Measurements from ENCODE around the gene EXOC4.

The EXOC4 gene

GRCh38 chr7:133530682-133531081, 277.8 kb downstream of the EXOC4 start:
- no peak for DNase-seq (ENCODE audit: low read depth in 1 of 2, low spot score in 1 of 2)

GRCh38 chr7:133534816-133535215, 281.9 kb downstream of the EXOC4 start:
- DNase-seq (ENCODE audit: low read depth in 1 of 2, low spot score in 1 of 2), result no peak

GRCh38 chr7:133535308-133535707, 282.4 kb downstream of the EXOC4 start:
- DNase-seq (ENCODE audit: low read depth in 1 of 2, low spot score in 1 of 2), result no peak

GRCh38 chr7:133536450-133536849, 283.6 kb downstream of the EXOC4 start:
- no peak for DNase-seq (ENCODE audit: low read depth in 1 of 2, low spot score in 1 of 2)

- no peak for DNase-seq (ENCODE audit: low read depth in 1 of 2, low spot score in 1 of 2)
These were observed 286.1 kb downstream of the EXOC4 start for GRCh38 chr7:133539016-133539415.

- DNase-seq (ENCODE audit: low read depth in 1 of 2, low spot score in 1 of 2), result no peak
These were observed 287.4 kb downstream of the EXOC4 start for GRCh38 chr7:133540096-133540860.

GRCh38 chr7:133542209-133542780, 289.4 kb downstream of the EXOC4 start:
- DNase-seq (ENCODE audit: low read depth in 1 of 2, low spot score in 1 of 2), result no peak

- DNase-seq (ENCODE audit: low read depth in 1 of 2, low spot score in 1 of 2), result no peak
These were observed 290.8 kb downstream of the EXOC4 start for GRCh38 chr7:133543657-133544056.

GRCh38 chr7:133545618-133546017, 292.7 kb downstream of the EXOC4 start:
- no peak for DNase-seq (ENCODE audit: low read depth in 1 of 2, low spot score in 1 of 2)

GRCh38 chr7:133547981-133548380, 295.1 kb downstream of the EXOC4 start:
- no peak for DNase-seq (ENCODE audit: low read depth in 1 of 2, low spot score in 1 of 2)

- DNase-seq (ENCODE audit: low read depth in 1 of 2, low spot score in 1 of 2), result no peak
These were observed 296.8 kb downstream of the EXOC4 start for GRCh38 chr7:133549633-133550032.

GRCh38 chr7:133550145-133550544, 297.3 kb downstream of the EXOC4 start:
- DNase-seq (ENCODE audit: low read depth in 1 of 2, low spot score in 1 of 2), result no peak

GRCh38 chr7:133550811-133551210, 297.9 kb downstream of the EXOC4 start:
- DNase-seq (ENCODE audit: low read depth in 1 of 2, low spot score in 1 of 2), result no peak

- no peak for DNase-seq (ENCODE audit: low read depth in 1 of 2, low spot score in 1 of 2)
These were observed 298.6 kb downstream of the EXOC4 start for GRCh38 chr7:133551466-133551865.

- no peak for DNase-seq (ENCODE audit: low read depth in 1 of 2, low spot score in 1 of 2)
These were observed 299.2 kb downstream of the EXOC4 start for GRCh38 chr7:133552079-133552478.

GRCh38 chr7:133554330-133554729, 301.5 kb downstream of the EXOC4 start:
- no peak for DNase-seq (ENCODE audit: low read depth in 1 of 2, low spot score in 1 of 2)

- DNase-seq (ENCODE audit: low read depth in 1 of 2, low spot score in 1 of 2), result no peak
These were observed 303.2 kb downstream of the EXOC4 start for GRCh38 chr7:133556048-133556447.

GRCh38 chr7:133556553-133556952, 303.7 kb downstream of the EXOC4 start:
- no peak for DNase-seq (ENCODE audit: low read depth in 1 of 2, low spot score in 1 of 2)

GRCh38 chr7:133560900-133561299, 308.0 kb downstream of the EXOC4 start:
- no peak for DNase-seq (ENCODE audit: low read depth in 1 of 2, low spot score in 1 of 2)

GRCh38 chr7:133561396-133561795, 308.5 kb downstream of the EXOC4 start:
- no peak for DNase-seq (ENCODE audit: low read depth in 1 of 2, low spot score in 1 of 2)

GRCh38 chr7:133562621-133563020, 309.7 kb downstream of the EXOC4 start:
- DNase-seq (ENCODE audit: low read depth in 1 of 2, low spot score in 1 of 2), result no peak

GRCh38 chr7:133563251-133563650, 310.4 kb downstream of the EXOC4 start:
- no peak for DNase-seq (ENCODE audit: low read depth in 1 of 2, low spot score in 1 of 2)

GRCh38 chr7:133564484-133564883, 311.6 kb downstream of the EXOC4 start:
- DNase-seq (ENCODE audit: low read depth in 1 of 2, low spot score in 1 of 2), result no peak

Data from stimulated activated CD4-positive, alpha-beta T cell treated with anti-CD3 and anti-CD28 coated beads, Interleukin-15, amount 100 ng/mL, for 1 hour (primary cell).